Suprapubic skin (tissue), 4 donors: ENCODE measurements around the gene NRXN3.

ENCODE experiments used
- EP300 ChIP-seq: sonication (generic); formaldehyde crosslinking; IDR thresholded peaks from one replicate; pipeline ENCODE4 v1.6.1; 2017; ENCODE audit warnings: antibody characterized with exemption
- POLR2A ChIP-seq, 2 donors: fragments of 450-650 bp; IDR thresholded peaks; one replicate each; pipeline ENCODE4 v1.6.1; 2017; ENCODE audit warnings: antibody characterized with exemption in 2 of 2, mild to moderate bottlenecking in 2 of 2, moderate library complexity in 2 of 2
- POLR2AphosphoS5 ChIP-seq, 3 donors: sonication (generic); formaldehyde crosslinking; IDR thresholded peaks; one replicate each; pipeline ENCODE4 v1.6.1; 2017; ENCODE audit warnings: antibody characterized with exemption in 3 of 3
- TF ChIP-seq, protein P1 (sequence below), 2 donors: fragments of 200-600 bp in 1 of 2; fragments of 450-650 bp in 1 of 2; sonication (generic) in 1 of 2; IDR thresholded peaks; one replicate each; pipeline ENCODE4 v1.5.1; 2016 to 2019; ENCODE audit warnings: antibody characterized with exemption in 2 of 2, mild to moderate bottlenecking in 1 of 2, moderate library complexity in 1 of 2

DNA sequence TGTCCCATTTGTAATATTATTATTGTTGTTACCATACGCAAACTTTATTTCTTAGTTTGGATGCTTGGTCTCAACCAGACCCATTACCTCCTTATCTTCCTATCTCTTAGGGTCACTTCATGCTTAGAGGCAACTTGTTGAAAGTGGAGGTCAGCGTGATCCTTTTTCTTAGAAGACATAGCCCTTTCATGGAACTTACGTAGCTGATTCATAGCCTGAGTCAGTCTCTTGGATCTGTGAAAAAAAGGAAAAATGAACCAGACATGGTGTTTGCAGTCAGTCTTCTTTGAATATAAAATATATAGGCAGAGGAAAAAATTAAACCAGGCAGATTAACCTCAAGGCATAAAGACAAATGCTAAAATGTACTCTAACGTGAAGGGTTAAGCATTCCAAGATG, 1427.4 kb downstream of the NRXN3 start:
- TF ChIP-seq POLR2AphosphoS5 (IDR thresholded peaks at IDR 0.05), result no peak
- TF ChIP-seq, protein P1, sequence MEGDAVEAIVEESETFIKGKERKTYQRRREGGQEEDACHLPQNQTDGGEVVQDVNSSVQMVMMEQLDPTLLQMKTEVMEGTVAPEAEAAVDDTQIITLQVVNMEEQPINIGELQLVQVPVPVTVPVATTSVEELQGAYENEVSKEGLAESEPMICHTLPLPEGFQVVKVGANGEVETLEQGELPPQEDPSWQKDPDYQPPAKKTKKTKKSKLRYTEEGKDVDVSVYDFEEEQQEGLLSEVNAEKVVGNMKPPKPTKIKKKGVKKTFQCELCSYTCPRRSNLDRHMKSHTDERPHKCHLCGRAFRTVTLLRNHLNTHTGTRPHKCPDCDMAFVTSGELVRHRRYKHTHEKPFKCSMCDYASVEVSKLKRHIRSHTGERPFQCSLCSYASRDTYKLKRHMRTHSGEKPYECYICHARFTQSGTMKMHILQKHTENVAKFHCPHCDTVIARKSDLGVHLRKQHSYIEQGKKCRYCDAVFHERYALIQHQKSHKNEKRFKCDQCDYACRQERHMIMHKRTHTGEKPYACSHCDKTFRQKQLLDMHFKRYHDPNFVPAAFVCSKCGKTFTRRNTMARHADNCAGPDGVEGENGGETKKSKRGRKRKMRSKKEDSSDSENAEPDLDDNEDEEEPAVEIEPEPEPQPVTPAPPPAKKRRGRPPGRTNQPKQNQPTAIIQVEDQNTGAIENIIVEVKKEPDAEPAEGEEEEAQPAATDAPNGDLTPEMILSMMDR (IDR thresholded peaks at IDR 0.05), result no peak
- no peak for TF ChIP-seq POLR2A (IDR thresholded peaks at IDR 0.05)
- TF ChIP-seq EP300, result no peak
